DMS153 (cell line): ENCODE measurements around the gene CLASP1.
"Not testable (repeated sequence)": the region's sequence is repeated elsewhere in the genome, so short reads cannot be mapped to it uniquely, and the experiment has no call there.

Experiments used
- DNase-seq: peaks from one replicate; lab custom pipeline; 2025; lab: John Stamatoyannopoulos, UW

CLASP1 gene

DNA sequence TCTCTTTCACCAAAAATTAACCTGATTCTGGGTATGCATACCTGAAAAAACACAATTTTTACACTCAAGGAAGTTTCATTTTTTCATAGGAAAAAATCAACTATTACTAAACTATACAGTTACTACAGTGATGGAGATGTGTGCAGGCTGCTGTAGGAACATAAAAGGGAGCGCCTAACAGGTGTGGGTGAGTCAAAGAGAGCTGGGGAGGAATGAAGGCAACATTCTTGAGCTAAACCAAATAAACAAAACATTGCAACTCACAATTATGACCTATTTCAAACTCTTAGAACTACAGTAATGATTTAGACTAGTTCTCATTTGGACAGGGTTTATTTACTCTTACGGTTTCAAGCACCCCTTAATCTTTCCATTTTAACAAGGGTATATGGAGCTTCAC, 13.4 kb upstream of the CLASP1 start:
- DNase-seq = no peak

DNA sequence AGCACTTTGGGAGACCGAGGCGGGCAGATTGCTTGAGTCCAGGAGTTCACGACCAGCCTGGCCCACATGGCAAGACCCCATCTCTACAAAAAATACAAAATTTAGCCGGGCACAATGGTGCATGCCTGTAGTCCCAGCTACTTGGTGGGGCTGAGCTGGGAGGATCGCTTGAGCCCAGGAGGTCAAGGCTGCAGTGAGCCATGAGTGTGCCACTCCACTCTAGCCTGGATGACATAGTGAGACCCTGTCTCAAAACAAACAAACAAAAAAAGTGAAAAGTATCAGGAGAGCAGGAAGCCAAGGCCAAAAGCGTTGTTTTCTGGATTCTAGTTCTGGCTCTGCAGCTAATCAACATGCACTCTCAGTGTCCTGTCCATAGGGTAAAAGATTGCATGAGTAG, 10.7 kb upstream of the CLASP1 start:
- DNase-seq = no peak

DNA sequence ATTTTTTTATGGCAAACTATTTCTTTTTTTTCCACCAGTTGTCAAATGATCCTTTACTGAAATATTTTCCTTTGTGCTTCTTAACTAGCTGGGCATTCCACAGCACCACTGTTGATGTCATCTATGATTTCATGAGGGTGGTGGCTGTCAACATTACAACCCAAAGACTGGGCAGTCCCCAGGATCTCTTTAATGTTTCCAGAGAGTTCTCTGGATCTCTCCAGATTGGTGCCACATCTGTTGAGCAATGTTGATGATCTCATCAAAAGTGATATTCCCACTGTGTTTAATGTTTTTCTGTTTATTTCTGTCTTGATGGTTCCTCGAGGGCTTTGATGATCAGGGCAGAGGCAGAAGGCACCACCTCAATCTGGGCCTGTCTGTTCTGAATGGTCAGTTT, 9.1 kb upstream of the CLASP1 start:
- not testable (repeated sequence) for DNase-seq

DNA sequence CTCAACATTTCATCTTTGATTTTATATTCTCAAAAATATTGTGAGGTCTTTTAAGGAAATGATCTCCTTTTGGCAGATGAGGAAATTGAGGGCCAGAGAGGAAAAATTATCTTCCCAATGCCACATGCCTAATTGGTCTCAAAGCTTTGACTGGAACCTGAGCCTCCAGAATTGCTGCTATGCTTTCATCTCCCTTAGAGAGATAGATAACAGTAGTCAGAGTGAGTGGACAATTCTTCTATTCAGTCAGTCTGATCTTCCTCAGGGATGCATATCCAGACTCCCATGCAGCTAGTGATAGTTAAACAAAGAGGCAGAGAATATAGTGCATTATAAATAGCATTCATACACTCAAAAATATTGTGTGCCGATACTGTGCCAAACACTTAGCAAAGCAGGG, 3.8 kb upstream of the CLASP1 start:
- no peak for DNase-seq

DNA sequence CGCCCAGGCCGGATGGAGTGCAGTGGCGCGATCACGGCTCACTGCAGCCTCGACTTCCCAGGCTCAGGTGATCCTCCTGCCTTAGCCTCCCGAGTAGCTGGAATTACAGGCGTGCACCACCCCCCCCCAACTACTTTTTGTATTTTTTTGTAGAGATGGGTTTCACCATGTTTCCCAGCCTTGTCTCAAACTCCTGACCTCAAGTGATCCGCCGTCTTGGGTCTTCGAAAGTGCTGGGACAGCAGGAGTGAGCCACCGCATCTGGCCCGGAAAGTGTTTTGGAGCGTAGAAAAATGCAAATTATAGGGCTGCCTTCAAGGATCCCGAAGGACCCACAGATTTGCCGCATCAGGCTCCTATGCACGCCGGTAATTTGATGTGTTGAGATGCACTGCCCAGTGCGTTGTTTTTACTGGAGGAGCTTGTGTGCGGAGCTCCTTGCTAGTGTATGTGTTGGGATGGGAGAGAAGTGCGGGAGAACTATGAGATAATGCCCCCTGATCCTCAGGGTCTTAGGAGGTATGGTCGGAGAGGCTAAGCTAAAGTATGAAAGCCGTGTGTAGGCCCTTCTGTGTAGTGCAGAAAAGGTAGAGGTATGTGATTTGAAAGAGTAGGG, 1.2 kb upstream of the CLASP1 start:
- DNase-seq = no peak

DNA sequence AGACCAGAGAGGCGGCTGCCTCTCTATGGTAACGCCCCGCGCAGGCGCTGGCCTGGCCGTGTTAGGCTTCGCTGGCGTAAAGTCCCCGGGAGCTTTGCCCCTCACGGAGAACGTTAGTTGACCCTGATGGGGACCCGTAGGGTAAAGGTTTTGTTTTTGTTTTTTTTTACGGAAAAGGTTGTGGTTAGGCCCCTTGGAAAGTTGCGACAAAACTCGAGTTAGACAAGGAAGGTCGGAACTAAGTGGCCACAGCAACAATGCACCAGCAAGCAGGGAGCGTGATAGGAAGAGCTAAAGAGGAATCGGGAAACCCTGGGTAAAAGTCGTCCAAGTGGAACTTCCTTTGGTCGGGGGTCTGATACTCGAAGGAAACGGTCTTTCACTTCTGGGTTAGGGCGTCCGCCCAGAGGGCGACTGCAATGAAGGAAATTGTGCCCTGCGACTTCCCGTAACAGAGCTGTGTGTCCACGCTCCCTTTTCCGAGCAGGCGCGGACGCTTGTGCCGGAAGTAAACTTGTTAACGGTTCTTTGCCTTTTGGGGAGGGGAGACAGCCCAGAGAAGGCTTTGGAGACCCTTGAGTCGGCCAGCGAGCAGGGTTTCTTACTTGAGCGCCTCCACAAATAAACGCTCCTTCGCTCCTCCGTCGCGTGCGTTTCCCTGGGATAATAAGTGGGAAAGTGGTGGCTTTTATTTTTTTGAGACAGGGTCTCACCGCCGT, 493 bp upstream of the CLASP1 start:
- peak; percentile 95 for DNase-seq

DNA sequence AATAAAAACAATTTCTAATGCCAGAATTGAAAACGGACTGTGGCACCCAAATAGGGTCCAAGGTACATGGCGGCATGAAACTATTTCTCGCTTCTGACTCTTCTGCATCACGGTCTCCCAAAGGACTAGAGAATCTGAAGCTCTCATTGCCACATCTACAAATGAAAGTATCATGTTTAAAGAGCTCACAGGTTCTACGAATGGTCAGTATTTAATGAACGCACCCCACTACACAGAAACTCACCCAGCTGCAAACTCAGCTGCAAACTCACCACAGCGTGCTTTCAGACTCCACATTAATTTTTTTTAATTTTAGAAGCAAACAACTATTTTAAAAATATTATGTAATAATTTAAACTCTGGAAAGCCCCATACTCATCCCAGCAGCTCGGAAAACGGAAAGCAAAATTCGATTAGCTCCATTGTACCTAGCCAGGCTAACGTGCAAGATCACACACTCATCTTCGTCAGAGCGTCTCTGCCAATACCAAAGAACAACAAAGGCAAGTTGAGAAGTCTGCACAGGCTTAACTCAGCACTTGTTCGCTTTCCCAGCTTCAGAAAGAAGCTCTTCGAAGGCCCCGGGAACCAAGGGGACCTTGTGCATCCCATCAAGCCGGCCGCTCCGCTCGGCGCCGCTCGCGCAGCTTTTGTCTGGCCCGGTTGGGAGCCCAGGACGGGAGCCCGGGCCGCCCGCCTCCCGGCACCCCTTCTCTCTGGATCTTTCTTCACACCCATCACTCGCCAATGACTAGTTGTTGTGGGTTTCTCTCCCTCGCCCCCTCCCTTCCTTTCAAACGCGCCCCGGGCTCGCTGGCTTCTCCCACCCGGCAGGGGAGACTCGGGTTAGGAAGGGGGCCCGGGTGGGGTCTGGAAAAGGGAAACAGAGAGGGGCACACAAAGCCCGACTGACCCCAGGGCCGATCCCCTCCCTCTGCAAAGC, 785 bp downstream of the CLASP1 start:
- peak; percentile 29 for DNase-seq

DNA sequence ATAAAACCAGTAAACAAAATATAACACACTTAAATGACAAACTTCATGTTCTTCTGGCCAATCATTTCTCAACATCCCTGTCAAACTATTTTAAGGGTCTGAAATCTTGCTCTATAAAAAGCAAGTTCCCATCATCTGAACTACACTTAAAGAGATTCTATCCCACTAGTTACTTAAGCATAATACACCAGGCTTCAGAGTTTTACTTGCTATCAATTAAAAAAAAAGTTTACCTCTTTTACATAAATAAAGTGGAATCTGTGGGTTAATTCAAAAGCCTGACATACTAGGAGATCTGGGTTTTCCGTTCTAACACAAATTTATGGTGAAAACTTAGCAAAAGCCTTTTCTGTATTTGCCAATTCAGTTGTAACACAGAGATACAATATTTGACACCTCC, 1.9 kb downstream of the CLASP1 start:
- DNase-seq = no peak

DNA sequence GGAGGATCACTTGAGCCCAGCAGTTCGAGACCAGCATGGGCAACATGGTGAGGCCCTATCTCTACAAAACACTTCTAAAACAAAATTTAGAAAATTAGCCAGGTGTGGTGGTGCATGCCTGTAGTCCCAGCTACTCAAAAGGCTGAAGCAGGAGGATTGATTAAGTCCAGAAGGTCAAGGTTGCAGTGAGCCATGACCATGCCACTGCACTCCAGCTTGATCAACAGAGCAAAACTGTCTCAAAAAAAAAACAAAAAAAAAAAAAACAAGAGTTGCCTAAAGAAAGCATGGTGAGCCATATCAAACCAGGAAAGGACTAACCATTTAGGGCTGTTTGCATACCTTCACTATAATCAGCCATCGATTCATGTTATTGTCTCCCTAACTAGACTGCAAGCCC, 4.5 kb downstream of the CLASP1 start:
- no peak for DNase-seq

DNA sequence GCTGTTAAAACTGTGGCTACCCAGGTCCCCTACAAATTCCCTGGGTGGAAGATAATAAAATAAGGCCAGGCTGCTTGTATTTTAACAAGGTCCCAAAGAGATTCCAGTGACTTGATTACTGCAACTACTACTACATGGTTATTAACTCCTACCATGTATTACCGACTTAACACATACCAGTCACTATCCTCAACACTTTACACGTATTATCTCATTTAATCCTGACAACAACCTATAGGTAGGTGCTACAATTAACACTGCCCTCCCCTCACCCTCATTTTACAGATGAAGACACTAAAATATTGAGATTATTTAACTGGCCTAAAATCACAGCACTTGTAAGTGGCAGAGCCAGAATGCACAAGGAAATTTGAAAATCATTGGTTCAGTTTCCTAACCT, 5.4 kb downstream of the CLASP1 start:
- DNase-seq = no peak

DNA sequence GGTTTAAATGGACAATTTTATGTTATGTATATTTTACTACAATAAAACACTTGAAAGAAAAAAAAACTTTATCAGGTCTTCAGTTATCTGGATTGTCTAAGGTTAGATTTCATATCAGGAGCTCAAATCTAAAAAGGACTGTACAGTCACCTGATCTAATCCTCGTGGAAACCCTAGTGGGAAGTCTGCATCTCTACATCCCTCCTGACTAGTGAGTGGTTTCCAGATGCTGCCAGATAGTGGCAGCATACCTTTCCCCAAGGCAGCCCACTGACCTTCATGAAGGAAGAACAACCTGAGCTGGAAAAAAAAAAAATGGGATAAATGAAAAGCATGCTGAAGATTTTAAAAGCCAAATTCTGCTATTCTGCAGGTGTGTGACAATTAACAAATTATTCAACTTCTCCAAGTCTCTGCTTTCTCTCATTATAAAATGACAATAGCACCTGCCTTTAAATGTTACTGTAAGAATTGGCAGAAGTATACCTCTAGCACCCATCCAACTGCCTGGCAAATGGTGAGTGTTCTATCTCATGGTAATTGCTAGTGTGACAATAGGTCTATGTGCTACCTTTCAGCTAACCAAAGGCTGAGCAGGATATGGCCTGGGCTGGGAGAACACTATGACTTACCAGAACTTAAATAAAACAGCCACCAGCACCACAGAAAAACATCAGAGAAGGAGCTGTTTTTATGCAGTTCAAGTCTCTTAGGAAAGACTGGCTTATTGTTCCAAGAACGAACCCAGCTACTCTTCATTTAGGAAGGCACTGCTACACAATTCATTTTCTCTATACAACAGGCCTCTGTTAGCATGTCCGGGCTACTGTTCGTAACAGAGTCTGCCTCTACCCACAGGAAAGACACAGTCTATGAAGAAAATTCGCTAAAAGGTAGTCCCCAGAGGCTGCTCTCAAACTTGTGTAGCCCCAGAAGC, 8.6 kb downstream of the CLASP1 start:
- no peak for DNase-seq

DNA sequence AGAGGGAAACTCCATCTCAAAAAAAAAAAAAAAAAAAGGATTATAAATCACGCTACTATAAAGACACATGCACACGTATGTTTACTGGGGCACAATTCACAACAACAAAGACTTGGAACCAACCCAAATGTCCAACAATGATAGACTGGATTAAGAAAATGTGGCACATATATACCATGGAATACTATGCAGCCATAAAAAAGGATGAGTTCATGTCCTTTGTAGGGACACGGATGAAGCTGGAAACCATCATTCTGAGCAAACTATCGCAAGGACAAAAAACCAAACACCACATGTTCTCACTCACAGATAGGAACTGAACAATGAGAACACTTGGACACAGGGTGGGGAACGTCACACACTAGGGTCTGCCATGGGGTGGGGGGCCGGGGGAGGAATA, 9.4 kb downstream of the CLASP1 start:
- DNase-seq = not testable (repeated sequence)

DNA sequence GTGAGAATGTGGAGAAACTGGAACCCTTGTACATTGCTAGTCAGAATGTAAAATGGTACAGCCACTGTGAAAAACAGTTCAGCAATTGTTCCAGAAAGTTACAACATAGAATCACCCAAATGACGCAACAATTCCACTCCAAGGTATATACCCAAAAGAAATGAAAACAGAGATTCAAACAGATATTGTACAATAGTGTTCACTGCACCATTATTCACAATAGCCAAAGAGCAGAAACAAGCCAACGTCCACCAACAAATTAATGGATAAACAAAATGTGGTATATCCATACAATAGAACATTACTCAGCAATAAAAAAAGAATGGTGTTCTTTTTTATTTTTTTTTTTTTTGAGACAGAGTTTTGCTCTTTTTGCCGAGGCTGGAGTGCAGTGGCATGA, 10.9 kb downstream of the CLASP1 start:
- no peak for DNase-seq

DNA sequence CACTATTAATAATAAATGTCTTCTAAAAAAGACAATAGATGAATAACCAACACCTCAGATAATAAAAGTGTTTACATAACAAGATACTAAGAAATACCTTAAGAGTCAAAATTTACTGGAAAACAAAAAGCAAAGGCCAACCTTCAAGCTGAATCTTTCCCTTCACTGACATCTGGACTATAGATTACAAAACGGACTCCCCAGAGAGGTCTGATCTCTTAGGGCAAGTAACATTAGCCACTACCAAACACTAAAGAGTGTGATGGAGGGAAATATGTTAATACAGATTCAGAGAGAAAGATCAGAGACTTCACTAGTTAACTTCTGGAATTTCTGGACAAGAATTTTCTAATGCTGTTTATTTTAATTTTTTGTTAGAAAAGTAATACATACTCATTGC, 13.9 kb downstream of the CLASP1 start:
- DNase-seq = no peak

DNA sequence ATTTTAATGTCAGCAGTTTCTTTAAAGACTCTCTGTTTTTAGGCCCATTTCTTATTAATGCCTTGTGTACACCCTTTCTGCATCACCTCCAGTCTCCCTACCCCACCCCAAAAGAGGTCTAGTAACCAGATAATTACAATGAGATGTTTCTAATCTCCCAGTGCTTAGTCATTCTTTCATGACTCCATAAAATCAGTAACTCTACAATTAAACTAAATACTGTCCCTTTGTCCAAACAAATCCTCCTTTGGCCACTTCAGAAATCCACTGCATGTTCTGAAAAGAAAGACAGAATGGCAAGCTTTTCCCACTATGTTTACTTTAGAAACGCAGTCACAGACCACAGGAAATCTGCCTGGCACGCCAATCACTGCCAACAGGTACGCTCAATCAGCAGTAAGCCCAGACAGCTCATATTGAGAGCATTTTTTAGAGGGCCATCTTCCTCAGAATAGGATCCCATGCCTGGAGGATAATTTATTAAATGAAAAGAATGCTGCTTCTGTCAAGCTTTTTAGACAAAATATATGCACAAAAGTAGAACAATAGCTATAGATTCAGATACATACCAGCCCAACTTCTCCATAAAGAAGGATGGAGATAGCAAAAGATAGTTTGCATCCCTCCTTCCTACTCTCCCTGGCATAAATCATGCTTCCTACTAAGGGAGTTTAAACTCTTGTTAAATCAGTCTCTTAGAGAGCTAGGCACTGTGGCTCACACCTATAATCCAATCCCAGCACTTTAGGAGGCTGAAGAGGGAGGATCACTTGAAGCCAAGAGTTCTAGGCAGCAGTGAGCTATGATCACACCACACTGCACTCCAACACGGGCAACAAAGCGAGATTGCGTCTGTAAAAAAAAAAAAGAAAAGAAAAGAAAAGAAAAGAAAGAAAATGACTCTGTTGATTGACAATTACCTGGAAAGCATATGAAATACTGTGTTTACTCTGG, 14.6 kb downstream of the CLASP1 start:
- peak; percentile 59 for DNase-seq

DNA sequence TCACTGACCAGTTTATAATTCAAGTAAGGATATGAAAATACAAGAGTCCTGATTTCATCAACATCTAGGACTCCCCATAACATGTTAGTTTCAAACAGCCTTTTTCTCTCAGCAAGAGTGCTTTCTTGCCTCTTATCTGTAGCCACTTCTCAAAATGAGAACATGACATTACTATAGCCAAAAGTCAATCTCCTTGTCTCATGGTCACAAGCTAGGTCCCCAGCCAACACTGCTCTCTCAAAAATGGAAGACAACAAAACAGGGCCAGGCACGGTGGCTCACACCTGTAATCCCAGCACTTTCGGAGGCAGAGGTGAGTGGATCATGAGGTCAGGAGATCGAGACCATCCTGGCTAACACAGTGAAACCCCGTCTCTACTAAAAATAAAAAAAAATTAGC, 15.8 kb downstream of the CLASP1 start:
- DNase-seq = no peak

DNA sequence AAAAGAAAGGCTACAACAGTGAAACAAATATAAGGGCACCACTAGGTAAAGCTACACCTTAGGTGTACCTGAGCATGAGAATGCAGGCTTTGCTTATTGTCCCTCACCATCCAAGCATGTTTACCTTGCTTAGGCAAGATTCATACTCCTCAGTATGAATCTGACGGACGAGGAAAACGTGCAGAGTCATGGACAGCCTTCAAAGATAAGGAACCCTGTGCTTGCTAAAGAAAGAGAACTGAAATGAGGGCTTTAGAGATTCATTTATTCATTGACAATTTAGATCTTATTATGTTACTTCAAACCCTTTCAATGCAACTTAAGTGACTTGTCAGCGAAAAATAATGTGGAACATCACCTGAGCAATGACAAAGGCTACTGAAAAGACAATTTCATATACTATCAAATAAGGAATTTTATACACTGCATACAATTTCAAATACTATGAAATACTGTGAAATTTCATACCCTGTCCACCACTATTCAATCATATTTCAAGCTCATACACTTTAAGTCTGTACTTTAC, 21.7 kb downstream of the CLASP1 start:
- DNase-seq = no peak

DNA sequence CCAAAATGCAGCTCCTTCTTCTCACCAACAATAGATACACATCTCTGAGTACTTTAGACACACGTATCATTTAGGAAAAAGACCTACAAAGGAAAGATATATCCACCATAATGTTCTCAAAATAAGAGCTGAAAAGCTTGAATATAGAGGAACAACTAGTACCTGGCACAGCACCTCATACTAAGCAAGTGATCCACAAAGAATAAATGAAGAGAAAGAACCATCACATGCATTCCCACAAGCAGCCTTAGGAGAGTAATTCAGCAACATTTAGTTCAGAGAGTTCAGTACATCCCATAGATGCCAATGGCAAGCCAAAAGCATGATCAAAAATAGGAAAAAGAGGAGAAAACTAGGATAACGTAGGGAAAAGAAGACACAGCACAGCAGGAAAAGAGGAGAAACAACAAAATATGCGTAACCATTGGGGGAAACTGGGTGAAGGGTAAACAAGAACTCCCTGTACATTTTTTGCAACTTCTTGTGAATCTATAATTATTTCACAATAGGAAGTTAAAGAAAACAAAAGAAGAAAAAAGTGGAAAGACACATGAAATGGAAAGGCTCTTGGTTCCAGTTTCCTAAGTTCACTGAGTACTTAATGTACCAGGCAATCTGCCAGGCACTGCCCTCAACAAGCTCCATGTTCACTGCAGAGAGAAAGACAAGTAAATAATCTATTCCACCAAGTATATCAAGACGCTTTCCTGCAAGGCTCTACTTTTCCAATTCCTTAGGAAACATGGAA, 22.3 kb downstream of the CLASP1 start:
- DNase-seq = no peak

DNA sequence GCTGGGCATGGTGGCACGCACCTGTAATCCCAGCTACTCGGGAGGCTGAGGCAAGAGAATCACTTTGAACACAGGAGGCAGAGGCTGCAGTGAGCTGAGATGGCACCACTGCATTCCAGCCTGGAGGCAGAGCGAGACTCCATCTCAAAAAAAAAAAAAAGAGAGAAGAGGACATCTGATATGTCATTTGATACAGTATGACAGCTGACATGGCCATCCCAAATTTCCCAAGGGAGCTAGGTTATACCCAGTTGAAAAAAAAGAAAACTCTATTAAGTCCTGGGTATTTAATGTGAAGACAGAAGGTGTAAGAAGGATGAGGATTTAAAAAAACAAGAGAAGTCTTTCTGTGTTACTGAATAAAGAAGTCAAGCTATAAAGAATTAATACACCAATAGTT, 23.3 kb downstream of the CLASP1 start:
- DNase-seq = no peak
